Transverse colon (tissue), 4 donors: ENCODE measurements around the gene DNAJB13. TPM values are rescaled to one million over a fixed set of nuclear protein-coding genes. Genes with fewer than 3 reads are reported as not detected.

ENCODE experiments used
- DNase-seq: peaks from one replicate; pipeline ENCODE4 v3.0.0-alpha.2; 2019
- H3K27ac ChIP-seq, 4 donors: fragments of 200-600 bp; sonication (generic); 2 replicates each; pipeline ENCODE4 v1.5.1; 2016 to 2018; ENCODE audit warnings: inconsistent platforms in 4 of 4
- H3K27me3 ChIP-seq: fragments of 200-600 bp; sonication (generic); 2 replicates; pipeline ENCODE4 v1.5.1; 2017; ENCODE audit warnings: inconsistent platforms
- H3K36me3 ChIP-seq, 4 donors: fragments of 200-600 bp; sonication (generic); 2 replicates each; pipeline ENCODE4 v1.5.1; 2017 to 2019; ENCODE audit warnings: inconsistent platforms in 4 of 4
- H3K4me1 ChIP-seq, 4 donors: fragments of 200-600 bp; sonication (generic); 2 replicates each; pipeline ENCODE4 v1.5.1; 2017 to 2020; ENCODE audit warnings: inconsistent platforms in 4 of 4
- H3K4me3 ChIP-seq, 4 donors: fragments of 200-600 bp; sonication (generic); 1 replicate in 1 of 4; 2 replicates in 3 of 4; pipeline versions ENCODE4 v1.5.1 to v1.6.1; 2017 to 2019; ENCODE audit warnings: inconsistent platforms in 4 of 4
- H3K9me3 ChIP-seq, 2 donors: fragments of 200-600 bp; sonication (generic); 2 replicates each; pipeline ENCODE4 v1.5.1; 2017 to 2019; ENCODE audit warnings: inconsistent platforms in 2 of 2
- EP300 ChIP-seq: sonication (generic); formaldehyde crosslinking; IDR thresholded peaks from one replicate; pipeline ENCODE4 v1.6.1; 2017; ENCODE audit warnings: antibody characterized with exemption, low read depth
- POLR2A ChIP-seq: fragments of 450-650 bp; IDR thresholded peaks from one replicate; pipeline ENCODE4 v1.6.1; 2016; ENCODE audit warnings: antibody characterized with exemption, mild to moderate bottlenecking, moderate library complexity
- POLR2AphosphoS5 ChIP-seq, 3 donors: sonication (generic); formaldehyde crosslinking; IDR thresholded peaks; one replicate each; pipeline ENCODE4 v1.6.1; 2016; ENCODE audit warnings: antibody characterized with exemption in 3 of 3
- WGBS, 2 donors: methylation state at CpG; one replicate each; pipeline ENCODE4 v1.1.5; 2018; ENCODE audit warnings: low coverage in 1 of 2; 5-methylcytosine and 5-hydroxymethylcytosine counted together
- in situ Hi-C, 4 donors: fragments of 200-750 bp; cut with MboI; loops; one replicate each; pipeline versions ENCODE4 v1.15.0 to v1.15.1; 2017; ENCODE audit warnings: low sequenced_read_pairs in 3 of 4, low pct_ligation_motif_present in 1 of 4, low pct_unique_long_range_greater_than_20kb in 1 of 4
- intact Hi-C: fragments of 100-400 bp; cut with DNase I; formaldehyde crosslinking; loops from one replicate; pipeline ENCODE4 v1.15.1; 2023; ENCODE audit warnings: low total_unique reads
- total RNA-seq, 4 donors: library from RNA; depleted of rRNA; stranded (reverse); fragments of >200 nt; gene quantifications; one replicate each; pipeline ENCODE4 v1.1.0, GENCODE V29; 2016
- TF ChIP-seq, protein P1 (sequence below), 5 experiments: fragments of 200-600 bp in 3 of 5; fragments of 450-650 bp in 2 of 5; sonication (generic) in 3 of 5; IDR thresholded peaks; 1 replicate in 2 of 5; 2 replicates in 3 of 5; pipeline ENCODE4 v1.5.1; 2016 to 2017; ENCODE audit warnings: antibody characterized with exemption in 5 of 5, inconsistent platforms in 3 of 5, mild to moderate bottlenecking in 2 of 5, moderate library complexity in 1 of 5

DNAJB13 gene
- total RNA-seq, 4 donors from 2014 or later, result not detected

DNA sequence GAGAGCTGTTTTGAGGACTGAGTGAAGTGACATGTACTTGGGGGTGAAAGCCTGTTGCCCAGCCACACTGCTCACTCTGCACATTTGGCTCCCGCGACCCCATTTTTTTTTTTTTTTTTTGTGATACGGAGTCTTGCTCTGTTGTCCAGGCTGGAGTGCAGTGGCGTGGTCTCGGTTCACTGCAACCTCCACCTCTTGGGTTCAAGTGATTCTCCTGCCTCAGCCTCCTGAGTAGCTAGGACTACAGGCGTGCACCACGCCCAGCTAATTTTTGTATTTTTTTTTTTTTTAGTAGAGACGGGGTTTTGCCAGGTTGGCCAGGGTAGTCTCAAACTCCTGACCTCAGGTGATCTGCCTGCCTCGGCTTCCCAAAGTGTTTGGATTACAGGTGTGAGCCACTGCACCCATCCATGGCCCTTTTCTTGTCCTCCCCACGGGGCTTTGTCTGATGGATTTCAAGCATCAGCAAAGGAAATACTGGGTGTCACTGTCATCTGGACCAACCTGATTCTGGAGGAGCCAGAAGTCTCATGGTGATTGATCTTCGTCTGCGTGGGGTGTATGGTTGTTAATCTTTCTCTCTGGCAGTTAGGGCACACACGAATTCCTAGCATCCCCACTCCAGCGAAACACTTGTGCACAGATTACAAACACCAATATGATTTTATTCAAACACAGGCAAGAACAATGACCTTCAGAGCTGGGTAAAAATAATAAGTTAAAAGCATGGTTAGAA, 61.4 kb downstream of the DNAJB13 start:
- intact Hi-C loops, result no loop called here
- no peak for TF ChIP-seq EP300
- TF ChIP-seq, protein P1, sequence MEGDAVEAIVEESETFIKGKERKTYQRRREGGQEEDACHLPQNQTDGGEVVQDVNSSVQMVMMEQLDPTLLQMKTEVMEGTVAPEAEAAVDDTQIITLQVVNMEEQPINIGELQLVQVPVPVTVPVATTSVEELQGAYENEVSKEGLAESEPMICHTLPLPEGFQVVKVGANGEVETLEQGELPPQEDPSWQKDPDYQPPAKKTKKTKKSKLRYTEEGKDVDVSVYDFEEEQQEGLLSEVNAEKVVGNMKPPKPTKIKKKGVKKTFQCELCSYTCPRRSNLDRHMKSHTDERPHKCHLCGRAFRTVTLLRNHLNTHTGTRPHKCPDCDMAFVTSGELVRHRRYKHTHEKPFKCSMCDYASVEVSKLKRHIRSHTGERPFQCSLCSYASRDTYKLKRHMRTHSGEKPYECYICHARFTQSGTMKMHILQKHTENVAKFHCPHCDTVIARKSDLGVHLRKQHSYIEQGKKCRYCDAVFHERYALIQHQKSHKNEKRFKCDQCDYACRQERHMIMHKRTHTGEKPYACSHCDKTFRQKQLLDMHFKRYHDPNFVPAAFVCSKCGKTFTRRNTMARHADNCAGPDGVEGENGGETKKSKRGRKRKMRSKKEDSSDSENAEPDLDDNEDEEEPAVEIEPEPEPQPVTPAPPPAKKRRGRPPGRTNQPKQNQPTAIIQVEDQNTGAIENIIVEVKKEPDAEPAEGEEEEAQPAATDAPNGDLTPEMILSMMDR (IDR thresholded peaks at IDR 0.05), result no peak
- TF ChIP-seq POLR2A, result no peak
- TF ChIP-seq POLR2AphosphoS5 (IDR thresholded peaks at IDR 0.05), result no peak
- in situ Hi-C loops, result no loop called here
- Histone ChIP-seq H3K9me3 (no peaks in the 10 kb centered on the region), H3K4me3 (no peak overlapping the region), H3K36me3 (no peaks in the 10 kb centered on the region), H3K4me1 (peaks cover 0 to 7% (median 2%) of the 10 kb centered on the region in 4 donors), H3K27ac (no peak overlapping the region), H3K27me3 (no peaks in the 10 kb centered on the region)
- 83 to 84% methylated on average over 11 to 14 of the region's 14 CpGs for WGBS, 2 donors
- no peak for DNase-seq

DNA sequence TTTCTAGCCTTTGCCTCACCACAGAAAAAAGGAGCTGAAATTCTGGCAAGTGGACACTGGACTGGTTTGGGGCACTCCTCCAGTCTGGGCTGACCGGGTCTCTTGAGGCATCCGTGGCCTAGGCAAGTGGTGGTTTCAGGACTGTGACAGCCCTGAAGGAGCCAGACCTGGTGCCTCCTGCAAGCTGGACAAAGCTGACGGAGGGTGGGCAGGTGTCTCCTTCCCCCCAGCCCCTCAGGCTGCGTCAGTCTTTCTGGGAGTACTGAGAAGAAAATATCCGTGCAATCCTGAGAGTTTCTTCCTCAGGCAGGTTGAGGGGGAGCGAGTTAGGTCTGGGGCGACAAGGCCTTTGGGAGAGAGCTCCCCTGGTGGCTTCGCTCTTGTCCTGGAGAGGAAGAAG, 62.3 kb downstream of the DNAJB13 start:
- intact Hi-C loops, result no loop called here
- TF ChIP-seq POLR2AphosphoS5 (IDR thresholded peaks at IDR 0.05) (no peak), POLR2A (no peak), EP300 (no peak)
- TF ChIP-seq, protein P1 (IDR thresholded peaks at IDR 0.05), result no peak

DNA sequence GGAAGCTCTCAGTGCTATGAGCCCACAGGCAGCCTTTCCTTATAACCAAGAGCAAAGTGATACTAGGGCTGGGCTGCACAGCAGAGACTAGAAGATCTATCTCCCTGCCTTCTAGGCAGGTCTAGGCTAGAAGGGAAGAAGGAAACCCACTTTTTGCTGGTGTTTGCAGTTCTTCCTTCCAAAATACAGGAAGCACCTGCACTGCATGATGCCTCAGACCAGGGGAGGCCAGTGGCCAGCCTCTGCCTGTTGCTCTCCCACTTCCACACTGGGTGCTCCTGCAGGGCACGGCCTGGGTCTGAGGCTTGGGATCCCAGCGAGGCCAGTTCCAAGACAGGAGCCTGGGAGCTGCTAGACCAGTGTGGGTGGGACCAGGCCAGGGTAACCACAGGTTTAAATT, 64.1 kb downstream of the DNAJB13 start:
- Histone ChIP-seq H3K27ac (no peak overlapping the region), H3K4me1 (peaks cover 20 to 31% (median 24%) of the 10 kb centered on the region in 4 donors), H3K4me3 (no peak overlapping the region), H3K36me3 (no peaks in the 10 kb centered on the region), H3K9me3 (no peaks in the 10 kb centered on the region), H3K27me3 (no peaks in the 10 kb centered on the region)
- TF ChIP-seq POLR2A, result no peak
- no peak for TF ChIP-seq EP300
- TF ChIP-seq, protein P1 (IDR thresholded peaks at IDR 0.05), result no peak
- TF ChIP-seq POLR2AphosphoS5 (IDR thresholded peaks at IDR 0.05), result no peak
- 85% methylated on average over 2 of the region's 2 CpGs; no CpG with 5 or more reads in 1 of the 2 donors for WGBS, 2 donors
- intact Hi-C loops (no loop called here), in situ Hi-C loops (no loop called here)
- DNase-seq, result no peak

More for the DNA sequence above, 62.3 kb downstream of the DNAJB13 start:
- no peaks in the 10 kb centered on the region for H3K27me3 ChIP-seq
- no peaks in the 10 kb centered on the region for H3K9me3 ChIP-seq
- no peak for DNase-seq
- no peaks in the 10 kb centered on the region for H3K36me3 ChIP-seq
- 96% methylated on average over 8 of the region's 8 CpGs; no CpG with 5 or more reads in 1 of the 2 donors for WGBS, 2 donors
- in situ Hi-C loops, result no loop called here
- peaks cover 4 to 13% (median 7%) of the 10 kb centered on the region in 4 donors for H3K4me1 ChIP-seq
- H3K27ac ChIP-seq, result no peak overlapping the region
- H3K4me3 ChIP-seq, result no peak overlapping the region

DNA sequence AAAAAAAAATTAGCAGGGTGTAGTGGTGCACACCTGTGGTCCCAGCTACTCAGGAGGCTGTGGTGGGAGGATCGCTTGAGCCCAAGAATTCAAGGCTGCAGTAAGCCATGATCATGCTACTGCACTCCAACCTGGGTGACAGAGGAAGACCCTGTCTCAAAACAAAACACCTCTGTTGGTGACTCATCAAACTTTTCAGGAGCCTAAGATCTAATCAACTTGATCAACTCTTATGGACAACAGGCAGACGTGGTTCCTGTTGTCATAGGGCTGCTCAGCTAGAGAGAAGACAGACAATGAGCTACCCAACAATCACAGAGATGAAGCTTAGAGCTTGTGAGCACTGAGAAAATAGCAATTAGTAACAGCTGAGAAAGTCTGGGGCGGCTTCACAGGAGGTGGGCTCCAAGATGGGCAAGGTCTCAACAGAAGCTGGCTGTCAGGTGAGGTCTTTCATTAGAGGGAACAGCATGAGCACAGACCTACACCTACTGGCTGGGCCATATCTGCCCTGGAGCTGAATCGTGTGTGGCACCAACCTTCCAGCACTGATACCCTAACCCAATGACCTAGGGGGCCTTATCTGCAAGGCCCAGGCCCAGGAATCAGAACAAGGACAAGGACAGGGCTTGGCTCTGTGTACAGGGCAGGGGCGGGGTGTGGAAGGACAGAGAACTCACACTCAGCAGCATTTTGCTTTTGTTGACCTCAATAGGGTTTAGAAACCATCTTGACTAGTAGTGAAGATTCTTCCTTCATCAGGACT, 65.3 kb downstream of the DNAJB13 start:
- Histone ChIP-seq H3K27me3 (no peaks in the 10 kb centered on the region), H3K9me3 (no peaks in the 10 kb centered on the region), H3K4me1 (peaks cover 20 to 33% (median 28%) of the 10 kb centered on the region in 4 donors), H3K4me3 (no peak overlapping the region), H3K27ac (no peak overlapping the region), H3K36me3 (no peaks in the 10 kb centered on the region)
- 92 to 94% methylated on average over 2 to 5 of the region's 5 CpGs for WGBS, 2 donors
- DNase-seq, result no peak
- TF ChIP-seq POLR2A (no peak), POLR2AphosphoS5 (IDR thresholded peaks at IDR 0.05) (no peak), EP300 (no peak)
- TF ChIP-seq, protein P1 (IDR thresholded peaks at IDR 0.05), result no peak
- intact Hi-C loops (no loop called here), in situ Hi-C loops (no loop called here)
